Brain microvascular endothelial cell (primary cell): ENCODE results near the gene DCPS.
A peak's percentile ranks its signal among the peaks of the same experiment; 100 is the strongest.

Experiments
- DNase-seq: peaks from one replicate; pipeline ENCODE4 v3.0.0-alpha.2; 2020
- H3K27ac ChIP-seq: fragments of 250-450 bp; sonication (Bioruptor Pico); 2 replicates; pipeline ENCODE4 v1.5.1; 2020; ENCODE audit warnings: mild to moderate bottlenecking, moderate library complexity
- H3K27me3 ChIP-seq: fragments of 250-450 bp; sonication (Bioruptor Pico); replicated peaks from 2 replicates; pipeline ENCODE4 v1.5.1; 2020; ENCODE audit warnings: mild to moderate bottlenecking
- H3K36me3 ChIP-seq: fragments of 250-450 bp; sonication (Bioruptor Pico); replicated peaks from 2 replicates; pipeline ENCODE4 v1.5.1; 2020; ENCODE audit warnings: mild to moderate bottlenecking
- H3K4me3 ChIP-seq: 2 replicates; pipeline ENCODE4 v1.5.1; 2011; ENCODE audit warnings: low read depth, mild to moderate bottlenecking, control low read depth, low read length, moderate library complexity
- CTCF ChIP-seq: IDR thresholded peaks from 2 replicates; pipeline ENCODE4 v1.5.1; 2011; ENCODE audit warnings: low read depth, mild to moderate bottlenecking, moderate library complexity, low read length, control low read depth, inconsistent platforms; ENCODE audit errors: missing control alignments
- in situ Hi-C: cut with HindIII; loops from 2 replicates; pipeline ENCODE4 v1.10.0; 2017; ENCODE audit warnings: low sequenced_read_pairs, low pct_ligation_motif_present

Gene DCPS

GRCh38 chr11:126262216-126262615, 41.6 kb upstream of the DCPS start:
- H3K4me3 ChIP-seq, result no peak overlapping the region
- peaks cover 58% of the 10 kb centered on the region for H3K36me3 ChIP-seq
- no peak overlapping the region for H3K27ac ChIP-seq
- no peak for DNase-seq
- TF ChIP-seq CTCF, result no peak
- in situ Hi-C loops, result no loop called here
- H3K27me3 ChIP-seq, result no peaks in the 10 kb centered on the region

GRCh38 chr11:126263489-126263888, 40.4 kb upstream of the DCPS start:
- Histone ChIP-seq H3K4me3 (no peak overlapping the region), H3K27me3 (no peaks in the 10 kb centered on the region), H3K27ac (no peak overlapping the region), H3K36me3 (peaks cover 59% of the 10 kb centered on the region)
- no peak for DNase-seq
- TF ChIP-seq CTCF, result no peak
- in situ Hi-C loops, result no loop called here

GRCh38 chr11:126265811-126266210, 38.0 kb upstream of the DCPS start:
- peak; percentile 15 for TF ChIP-seq CTCF
- H3K27me3 ChIP-seq, result no peaks in the 10 kb centered on the region
- H3K4me3 ChIP-seq, result no peak overlapping the region
- DNase-seq, result peak; percentile 13
- no peak overlapping the region for H3K27ac ChIP-seq
- H3K36me3 ChIP-seq, result peaks cover 59% of the 10 kb centered on the region
- in situ Hi-C loops, result no loop called here

GRCh38 chr11:126267650-126268049, 36.2 kb upstream of the DCPS start:
- DNase-seq, result no peak
- Histone ChIP-seq H3K4me3 (peak overlapping the region; percentile 81), H3K27ac (peak overlapping the region; percentile 77), H3K27me3 (no peaks in the 10 kb centered on the region), H3K36me3 (peaks cover 44% of the 10 kb centered on the region)
- in situ Hi-C loops, result no loop called here
- TF ChIP-seq CTCF, result no peak

GRCh38 chr11:126268361-126268707, 35.5 kb upstream of the DCPS start:
- no peak for DNase-seq
- peak overlapping the region; percentile 77 for H3K27ac ChIP-seq
- TF ChIP-seq CTCF, result no peak
- in situ Hi-C loops, result no loop called here
- H3K36me3 ChIP-seq, result peaks cover 39% of the 10 kb centered on the region
- H3K27me3 ChIP-seq, result no peaks in the 10 kb centered on the region
- peak overlapping the region; percentile 81 for H3K4me3 ChIP-seq

GRCh38 chr11:126268708-126269579, 34.9 kb upstream of the DCPS start, which contains the start of the genes FOXRED1 and SRPRA:
Gene FOXRED1, plus strand, starts transcription at chr11:126269154. Its CDS starts 53 bp downstream, at chr11:126269207.
Gene SRPRA, minus strand, starts transcription at chr11:126268895. Its CDS starts 91 bp downstream, at chr11:126268804.
- Histone ChIP-seq H3K27ac (peak within 1 kb of the TSS; percentile 86), H3K36me3 (peaks cover 41% of the 10 kb centered on the region), H3K4me3 (peak within 1 kb of the TSS; percentile 81), H3K27me3 (no peaks in the 10 kb centered on the region)
- TF ChIP-seq CTCF, result no peak
- in situ Hi-C loops, result no loop called here
- peak; percentile 99 for DNase-seq
